HEK293 (cell line): ENCODE measurements around the gene ECHDC1.

Source experiments
- ATF2 ChIP-seq: fragments of 450-650 bp; formaldehyde crosslinking; IDR thresholded peaks from 2 replicates; pipeline ENCODE4 v1.5.1; 2016; ENCODE audit warnings: missing biosample characterization, missing genetic modification characterization, low read depth
- CTCF ChIP-seq: fragments of 450-650 bp; formaldehyde crosslinking; IDR thresholded peaks from 2 replicates; pipeline ENCODE4 v1.5.1; 2016; ENCODE audit warnings: missing biosample characterization, missing genetic modification characterization
- KLF9 ChIP-seq: fragments of 450-650 bp; formaldehyde crosslinking; IDR thresholded peaks from 2 replicates; pipeline ENCODE4 v1.5.1; 2016; ENCODE audit warnings: missing biosample characterization, missing genetic modification characterization, low read depth

- TF ChIP-seq CTCF (tag by site-specific recombination) (no peak), KLF9 (no peak), ATF2 (tag by site-specific recombination) (no peak)
These were observed 625 bp upstream of the ECHDC1 start for GRCh38 chr6:127343809-127344659.
